SU-DHL-6 (cell line): ENCODE measurements around the gene AGRN.

Experiments used
- CTCF ChIP-seq: fragments of 200-600 bp; sonication (generic); IDR thresholded peaks from one replicate; pipeline ENCODE4 v1.5.1; 2017; ENCODE audit warnings: antibody characterized with exemption, mild to moderate bottlenecking, low read length, moderate library complexity; ENCODE audit not compliant: insufficient read depth, poor library complexity, severe bottlenecking
- EZH2phosphoT487 ChIP-seq: fragments of 200-600 bp; sonication (generic), shearing (Covaris generic); conservative IDR thresholded peaks from 2 replicates; pipeline ENCODE4 v1.6.1; 2018; ENCODE audit warnings: mild to moderate bottlenecking, antibody characterized with exemption, low read length, moderate library complexity, mixed read lengths

GRCh38 chr1:1053022-1053421, 33.1 kb downstream of the AGRN start:
- TF ChIP-seq CTCF (no peak), EZH2phosphoT487 (no peak)
